HS-5 (cell line): ENCODE results near the gene FILIP1.

Experiments
- DNase-seq: peaks from one replicate; pipeline ENCODE4 v3.0.0-alpha.2; 2012; ENCODE audit warnings: low read depth

The FILIP1 gene

DNA sequence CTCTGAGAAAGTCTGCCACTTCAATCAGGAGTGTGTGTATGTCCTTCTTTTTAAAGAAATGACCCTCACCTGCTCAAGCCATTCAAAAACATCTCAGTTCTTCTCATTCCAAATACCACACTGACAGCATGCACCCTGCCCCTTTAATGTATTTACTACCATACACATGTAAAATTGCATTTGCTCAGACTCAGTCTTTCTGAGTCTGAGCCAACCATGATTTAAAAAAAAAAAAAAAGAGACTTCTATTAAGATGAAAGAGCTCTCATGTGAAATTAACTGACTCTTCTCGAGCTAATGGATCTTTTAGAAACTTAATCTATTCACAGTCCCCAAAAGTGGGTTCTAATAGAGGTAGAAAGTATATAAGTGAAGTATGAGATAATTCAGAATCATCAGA lies 1.4 kb upstream of the FILIP1 start:
- no peak for DNase-seq

DNA sequence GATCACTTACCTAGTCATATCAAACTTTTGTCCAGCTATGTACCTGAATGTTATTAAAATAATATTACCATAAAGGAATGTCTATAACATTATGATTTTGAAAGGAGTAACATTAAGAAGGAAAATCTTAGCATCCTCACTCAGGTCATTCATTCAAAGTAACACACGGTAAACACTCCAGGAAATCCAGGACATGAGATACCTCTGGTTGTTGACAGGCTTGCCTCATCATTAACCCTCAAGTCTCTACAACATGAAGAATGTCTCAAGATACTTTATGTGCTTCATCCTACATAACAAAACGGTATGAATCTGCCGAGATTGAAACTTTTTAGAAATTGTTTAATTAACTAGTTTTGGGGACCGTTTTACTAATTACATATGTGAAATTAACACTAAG lies 690 bp upstream of the FILIP1 start:
- no peak for DNase-seq

GRCh38 chr6:75492386-75493153 lies 1.0 kb downstream of the FILIP1 start:
- DNase-seq: no peak

- no peak for DNase-seq
Measured at GRCh38 chr6:75491291-75491690, 2.3 kb downstream of the FILIP1 start.

DNA sequence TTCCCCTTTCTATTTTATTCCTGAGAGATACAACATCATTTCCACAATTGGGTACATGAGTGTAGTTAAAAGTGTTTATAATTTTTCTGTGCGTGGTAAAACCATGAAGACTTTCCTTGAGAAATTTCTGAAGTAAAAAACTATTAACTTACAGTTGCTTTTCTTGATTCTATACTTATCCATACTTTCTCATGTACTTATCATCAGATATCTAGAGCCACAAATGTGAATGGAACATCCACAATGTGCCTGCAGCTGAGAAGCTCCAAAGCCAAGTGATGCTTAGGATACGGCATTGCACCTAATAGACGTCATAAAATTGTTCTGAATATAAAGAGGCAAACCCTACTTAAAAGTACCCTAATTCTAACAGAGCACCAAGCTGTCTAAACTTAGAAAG lies 2.9 kb downstream of the FILIP1 start:
- DNase-seq: no peak

DNA sequence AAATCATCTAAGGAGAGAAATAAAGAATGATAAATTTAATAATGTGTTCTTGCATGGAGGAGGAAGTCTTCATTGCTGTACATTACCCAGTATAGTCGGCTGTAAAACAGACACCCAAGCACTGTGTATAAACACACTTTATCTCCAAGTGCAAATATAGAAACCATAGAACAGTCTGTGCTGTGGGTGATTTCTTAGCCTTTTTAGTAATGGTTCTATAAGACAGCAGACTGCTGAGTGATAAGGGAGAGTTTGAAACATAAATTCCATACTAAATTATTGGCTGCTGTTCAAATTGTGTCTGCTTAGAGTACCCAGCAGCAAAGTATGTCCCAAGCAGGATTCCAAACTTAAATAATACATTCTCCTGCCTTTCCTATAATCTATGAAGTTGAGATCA lies 4.6 kb downstream of the FILIP1 start:
- no peak for DNase-seq

GRCh38 chr6:75488033-75488432 lies 5.6 kb downstream of the FILIP1 start:
- DNase-seq: no peak

- DNase-seq: no peak
Measured at GRCh38 chr6:75486850-75487518, 6.6 kb downstream of the FILIP1 start.

DNA sequence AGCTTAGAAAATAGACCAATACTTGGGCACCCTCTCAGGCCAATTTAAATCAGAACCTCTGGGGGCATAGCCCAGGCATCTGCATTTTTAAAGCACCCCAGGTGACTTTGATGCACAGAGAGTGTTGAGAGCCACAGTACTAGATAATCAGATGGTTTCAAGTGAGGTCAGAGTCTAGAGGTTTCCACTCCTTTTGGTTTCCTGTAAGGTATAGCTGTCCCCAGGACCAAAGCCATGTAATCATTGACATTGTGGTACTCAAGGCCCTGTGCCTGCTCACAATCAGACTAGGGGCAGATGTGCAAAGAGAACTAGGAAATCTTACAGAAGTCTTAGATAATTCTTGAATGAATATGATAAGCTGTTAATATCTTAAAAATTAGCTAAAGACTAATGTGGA lies 9.1 kb downstream of the FILIP1 start:
- no peak for DNase-seq

GRCh38 chr6:75483136-75483952 lies 10.3 kb downstream of the FILIP1 start:
- no peak for DNase-seq

GRCh38 chr6:75481936-75482593 lies 11.5 kb downstream of the FILIP1 start:
- peak; percentile 19 for DNase-seq

- no peak for DNase-seq
Measured at GRCh38 chr6:75481394-75481793, 12.2 kb downstream of the FILIP1 start.

DNA sequence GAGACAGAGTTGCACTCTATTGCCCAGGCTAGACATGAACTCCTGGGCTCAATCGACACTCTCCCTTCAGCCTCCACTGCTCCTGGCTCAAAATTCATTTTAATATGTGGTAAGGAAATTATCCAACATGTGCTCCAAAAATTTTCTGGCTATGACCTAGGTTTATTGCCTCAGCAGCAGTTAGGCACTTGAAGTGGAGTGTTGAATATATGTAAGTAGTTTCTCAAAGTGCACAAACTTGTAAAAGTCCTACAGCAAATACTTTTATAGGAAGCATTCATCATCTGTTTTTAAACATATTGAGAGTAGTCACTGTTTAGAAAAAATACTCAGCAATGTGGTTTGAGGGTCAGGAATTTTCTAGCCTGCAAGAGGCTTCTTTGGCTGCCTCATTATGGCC lies 13.2 kb downstream of the FILIP1 start:
- no peak for DNase-seq

DNA sequence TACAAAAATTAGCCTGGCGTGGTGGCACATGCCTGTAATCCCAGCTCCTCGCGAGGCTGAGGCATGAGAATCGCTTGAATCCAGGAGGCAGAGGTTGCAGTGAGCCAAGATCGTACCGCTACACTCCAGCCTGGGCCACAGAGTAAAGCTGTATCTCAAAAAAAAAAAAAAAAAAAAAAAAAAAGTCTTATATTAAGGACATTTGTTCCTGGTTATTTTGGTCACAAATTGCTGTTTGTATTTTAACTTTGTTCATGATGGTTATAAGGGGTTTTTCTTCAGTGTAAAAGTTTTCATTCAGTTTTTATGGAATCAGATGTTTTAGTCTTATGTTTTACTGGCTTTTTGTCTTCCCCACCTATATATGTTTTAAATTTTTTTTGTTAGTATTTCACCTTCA lies 13.9 kb downstream of the FILIP1 start:
- DNase-seq: no peak

GRCh38 chr6:75478929-75479328 lies 14.7 kb downstream of the FILIP1 start:
- DNase-seq: no peak

GRCh38 chr6:75472885-75473284 lies 20.7 kb downstream of the FILIP1 start:
- no peak for DNase-seq

DNA sequence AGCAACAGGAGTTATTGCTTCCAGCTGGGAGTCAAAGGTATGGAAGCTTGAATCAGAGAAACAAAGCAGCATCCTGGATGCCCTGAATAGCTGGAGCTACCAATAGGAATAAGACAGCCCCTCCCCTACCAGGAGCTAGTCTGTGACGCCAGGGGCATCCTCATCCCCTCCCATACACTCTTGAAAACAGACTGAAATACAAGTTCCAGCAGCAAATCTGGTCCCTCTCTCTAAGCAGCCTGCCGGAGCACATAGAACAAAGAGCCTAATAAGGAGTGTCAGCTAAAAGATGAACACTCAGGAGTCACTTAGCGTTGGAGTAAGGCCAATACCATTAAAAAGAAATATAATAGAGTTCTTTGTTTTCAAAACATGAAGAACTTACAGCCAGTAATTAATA lies 25.6 kb downstream of the FILIP1 start:
- no peak for DNase-seq

DNA sequence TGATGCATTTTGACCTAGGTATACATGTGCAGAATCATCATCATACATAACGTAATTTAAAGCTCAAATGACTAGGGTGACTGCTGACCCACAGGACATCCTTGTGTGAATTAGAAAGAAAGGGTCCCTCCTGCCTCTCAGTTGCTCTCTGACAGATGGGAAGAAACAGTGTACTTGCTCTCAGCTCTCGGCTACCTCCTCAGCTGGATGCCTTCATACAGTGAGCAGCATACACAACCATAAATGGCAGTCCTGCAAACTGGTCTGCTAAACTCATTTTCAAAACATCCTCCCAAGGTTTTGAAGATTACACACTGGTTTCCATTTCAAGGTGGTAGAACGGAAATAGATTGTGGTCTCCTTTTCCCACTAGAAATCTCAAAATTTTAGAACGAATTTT lies 26.3 kb downstream of the FILIP1 start:
- no peak for DNase-seq

DNA sequence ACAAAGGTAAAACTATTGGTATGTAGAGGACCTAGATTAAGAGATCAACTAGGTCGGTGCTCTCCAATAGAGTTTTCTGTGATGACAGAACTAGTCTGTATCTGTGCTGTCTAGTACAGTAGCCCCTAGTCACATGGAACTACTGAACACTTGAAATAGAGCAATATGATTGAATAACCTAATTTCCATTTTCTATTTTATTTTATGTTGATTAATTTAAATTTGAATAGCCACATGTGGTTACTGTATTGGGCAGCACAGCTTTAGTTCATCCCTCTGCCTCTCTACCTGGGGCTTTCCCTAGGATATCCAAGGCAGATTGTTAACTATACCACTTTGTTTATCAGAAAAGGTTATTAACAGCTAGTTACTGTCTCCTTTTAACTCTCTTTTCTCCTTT lies 27.0 kb downstream of the FILIP1 start:
- DNase-seq: no peak

DNA sequence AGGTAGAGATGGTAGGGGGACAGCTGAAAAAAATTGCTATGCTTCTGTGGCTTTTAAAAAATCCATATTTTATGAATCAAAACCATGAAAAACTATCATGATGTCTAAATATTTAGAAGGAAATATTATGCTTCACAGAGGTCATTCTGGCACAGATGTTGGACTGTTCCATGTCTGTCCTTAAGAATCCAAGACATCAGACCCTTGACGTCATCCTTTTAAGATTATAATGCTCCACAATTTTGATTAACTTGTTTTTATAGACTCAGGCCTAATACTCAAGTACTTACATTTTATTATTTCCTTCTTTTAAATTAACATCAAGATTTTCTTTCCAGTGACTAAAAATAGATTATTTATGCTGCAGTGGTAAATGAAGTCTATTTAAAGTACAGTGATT lies 29.7 kb downstream of the FILIP1 start:
- no peak for DNase-seq

DNA sequence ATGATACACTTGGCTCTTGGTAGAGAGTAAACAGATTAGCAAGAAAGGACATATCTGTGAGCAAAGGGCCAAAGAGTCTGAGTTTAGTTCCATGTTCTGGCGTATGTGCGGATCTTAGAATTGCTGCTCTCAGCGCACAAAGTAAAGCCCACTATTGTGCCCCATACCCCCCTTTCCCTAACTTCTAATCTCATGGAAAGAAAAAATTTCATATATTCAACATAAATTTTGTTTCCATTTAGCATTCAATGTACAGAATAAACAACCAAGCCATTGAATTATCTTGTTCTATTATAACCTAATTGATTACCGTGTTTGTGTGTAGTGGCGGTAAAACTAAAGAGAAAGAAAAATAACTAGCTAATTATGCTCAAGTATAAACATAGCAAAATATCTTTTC lies 30.5 kb downstream of the FILIP1 start:
- DNase-seq: no peak

DNA sequence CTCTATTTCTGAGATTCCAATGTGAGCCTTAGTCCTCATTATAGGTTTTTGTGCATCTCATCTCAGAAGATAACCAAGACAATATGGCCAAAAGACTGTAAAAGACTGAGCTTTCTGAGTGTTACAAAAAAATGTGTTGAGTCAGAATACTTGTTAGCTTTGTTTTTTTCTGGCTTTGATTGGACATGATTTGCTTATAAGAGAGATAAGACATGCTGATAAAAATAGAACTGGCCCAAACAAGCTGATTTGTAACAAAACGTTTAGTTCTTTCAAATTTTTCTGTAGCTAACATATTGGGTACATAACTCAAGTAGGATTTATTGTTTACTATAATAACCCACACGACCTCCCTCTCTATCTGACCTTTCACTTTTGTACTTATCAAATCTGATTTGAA lies 32.9 kb downstream of the FILIP1 start:
- DNase-seq: no peak

DNA sequence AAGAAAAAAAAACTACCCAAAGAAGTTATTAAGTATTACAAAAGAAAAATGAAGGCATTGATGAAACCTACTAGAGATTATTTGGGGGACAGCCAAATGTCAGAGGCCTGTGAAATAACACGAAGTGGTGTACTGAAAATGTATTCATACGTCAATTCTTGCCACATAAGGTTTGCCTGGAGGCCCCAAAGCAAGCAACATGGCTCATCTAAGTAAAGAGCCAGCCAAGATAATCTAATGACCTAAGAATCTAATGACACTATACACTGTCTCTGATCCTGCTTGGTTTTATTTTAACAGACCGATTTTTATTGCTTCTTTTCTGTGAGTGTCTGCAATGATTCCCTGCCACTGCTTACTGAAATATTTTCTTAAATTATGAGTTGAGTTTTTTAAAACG lies 34.7 kb downstream of the FILIP1 start:
- no peak for DNase-seq
